Gastrocnemius medialis (tissue), 4 donors: ENCODE results near the gene RTEL1. TPM values are rescaled to one million over a fixed set of nuclear protein-coding genes. Genes with fewer than 3 reads are reported as not detected.

Experiments used
- ATAC-seq, 2 donors: fragments of 150-250 bp; one replicate each; pipeline ENCODE4 v1.9.1; 2016
- DNase-seq, 2 donors: peaks; one replicate each; pipeline ENCODE4 v3.0.0-alpha.2; 2019
- H3K27ac ChIP-seq, 4 donors: fragments of 200-600 bp; sonication (generic); 1 replicate in 1 of 4; 2 replicates in 3 of 4; pipeline ENCODE4 v1.5.1; 2016 to 2018; ENCODE audit warnings: mild to moderate bottlenecking in 2 of 4, moderate library complexity in 1 of 4
- H3K27me3 ChIP-seq, 3 donors: fragments of 200-600 bp; sonication (generic) in 2 of 3; 1 replicate in 1 of 3; 2 replicates in 2 of 3; pipeline versions ENCODE4 v1.5.1 to v1.6.0; 2016 to 2019; ENCODE audit warnings: mild to moderate bottlenecking in 1 of 3, moderate library complexity in 1 of 3
- H3K36me3 ChIP-seq, 2 donors: fragments of 200-600 bp; sonication (generic) in 1 of 2; one replicate each; pipeline ENCODE4 v1.5.1; 2017 to 2018
- H3K4me1 ChIP-seq, 2 donors: fragments of 200-600 bp; sonication (generic) in 1 of 2; one replicate each; pipeline ENCODE4 v1.5.1; 2016 to 2017; ENCODE audit warnings: mild to moderate bottlenecking in 2 of 2
- H3K4me3 ChIP-seq, 4 donors: fragments of 200-600 bp; sonication (generic) in 3 of 4; 1 replicate in 1 of 4; 2 replicates in 3 of 4; pipeline ENCODE4 v1.5.1; 2016 to 2019; ENCODE audit warnings: mild to moderate bottlenecking in 2 of 4
- H3K9me3 ChIP-seq, 3 donors: fragments of 200-600 bp; sonication (generic) in 2 of 3; 1 replicate in 1 of 3; 2 replicates in 2 of 3; pipeline ENCODE4 v1.5.1; 2016 to 2019
- POLR2A ChIP-seq, 2 donors: fragments of 450-650 bp; IDR thresholded peaks; one replicate each; pipeline ENCODE4 v1.6.1; 2017; ENCODE audit warnings: antibody characterized with exemption in 2 of 2, mild to moderate bottlenecking in 2 of 2, moderate library complexity in 2 of 2
- in situ Hi-C, 4 donors: fragments of 200-750 bp; cut with MboI; loops; one replicate each; pipeline versions ENCODE4 v1.15.0 to v1.8.0; 2017; ENCODE audit warnings: low sequenced_read_pairs in 4 of 4
- intact Hi-C: fragments of 100-400 bp; cut with DNase I; formaldehyde crosslinking; loops from one replicate; pipeline ENCODE4 v1.15.1; 2023; ENCODE audit warnings: low total_unique reads
- total RNA-seq, 4 donors: library from RNA; depleted of rRNA; stranded (reverse); fragments of >200 nt; gene quantifications; one replicate each; pipeline versions ENCODE4 v1.1.0 to v1.2.3, GENCODE V29; 2016
- TF ChIP-seq, protein P1 (sequence below), 5 experiments: fragments of 450-650 bp in 3 of 5; fragments of 200-600 bp in 2 of 5; sonication (generic) in 2 of 5; IDR thresholded peaks in 4 of 5; conservative IDR thresholded peaks in 1 of 5; 1 replicate in 4 of 5; 2 replicates in 1 of 5; pipeline ENCODE4 v1.5.1; 2016 to 2019; ENCODE audit warnings: antibody characterized with exemption in 5 of 5, mild to moderate bottlenecking in 3 of 5, moderate library complexity in 3 of 5

The RTEL1 gene
- total RNA-seq, 4 donors from 2014 or later, result 2.4 to 9.1 (median 6.0) TPM

GRCh38 chr20:63703471-63703975 lies 45.4 kb downstream of the RTEL1 start:
- DNase-seq (no peak), ATAC-seq (no peak)
- intact Hi-C loops, result no loop called here
- Histone ChIP-seq H3K9me3 (no peaks in the 10 kb centered on the region), H3K27me3 (no peaks in the 10 kb centered on the region), H3K27ac (no peak overlapping the region), H3K4me3 (no peak overlapping the region), H3K4me1 (peaks cover 21 to 24% of the 10 kb centered on the region in 2 donors), H3K36me3 (peaks cover 0 to 24% of the 10 kb centered on the region in 2 donors)
- in situ Hi-C loops, result no loop called here
- TF ChIP-seq, protein P1, sequence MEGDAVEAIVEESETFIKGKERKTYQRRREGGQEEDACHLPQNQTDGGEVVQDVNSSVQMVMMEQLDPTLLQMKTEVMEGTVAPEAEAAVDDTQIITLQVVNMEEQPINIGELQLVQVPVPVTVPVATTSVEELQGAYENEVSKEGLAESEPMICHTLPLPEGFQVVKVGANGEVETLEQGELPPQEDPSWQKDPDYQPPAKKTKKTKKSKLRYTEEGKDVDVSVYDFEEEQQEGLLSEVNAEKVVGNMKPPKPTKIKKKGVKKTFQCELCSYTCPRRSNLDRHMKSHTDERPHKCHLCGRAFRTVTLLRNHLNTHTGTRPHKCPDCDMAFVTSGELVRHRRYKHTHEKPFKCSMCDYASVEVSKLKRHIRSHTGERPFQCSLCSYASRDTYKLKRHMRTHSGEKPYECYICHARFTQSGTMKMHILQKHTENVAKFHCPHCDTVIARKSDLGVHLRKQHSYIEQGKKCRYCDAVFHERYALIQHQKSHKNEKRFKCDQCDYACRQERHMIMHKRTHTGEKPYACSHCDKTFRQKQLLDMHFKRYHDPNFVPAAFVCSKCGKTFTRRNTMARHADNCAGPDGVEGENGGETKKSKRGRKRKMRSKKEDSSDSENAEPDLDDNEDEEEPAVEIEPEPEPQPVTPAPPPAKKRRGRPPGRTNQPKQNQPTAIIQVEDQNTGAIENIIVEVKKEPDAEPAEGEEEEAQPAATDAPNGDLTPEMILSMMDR (IDR thresholded peaks at IDR 0.05 in 4 of 5, conservative IDR thresholded peaks at IDR 0.05 in 1 of 5), result no peak
- no peak for TF ChIP-seq POLR2A (IDR thresholded peaks at IDR 0.05)

GRCh38 chr20:63703976-63704748 lies 46.0 kb downstream of the RTEL1 start:
- DNase-seq (no peak), ATAC-seq (no peak)
- H3K36me3 ChIP-seq, result peaks cover 0 to 25% of the 10 kb centered on the region in 2 donors
- H3K4me3 ChIP-seq, result no peak overlapping the region
- peaks cover 15 to 24% of the 10 kb centered on the region in 2 donors for H3K4me1 ChIP-seq
- no peak overlapping the region for H3K27ac ChIP-seq
- no peaks in the 10 kb centered on the region for H3K27me3 ChIP-seq
- no peaks in the 10 kb centered on the region for H3K9me3 ChIP-seq
- TF ChIP-seq POLR2A (IDR thresholded peaks at IDR 0.05), result no peak
- TF ChIP-seq, protein P1 (IDR thresholded peaks at IDR 0.05 in 4 of 5, conservative IDR thresholded peaks at IDR 0.05 in 1 of 5), result no peak
- in situ Hi-C loops (no loop called here), intact Hi-C loops (no loop called here)

DNA sequence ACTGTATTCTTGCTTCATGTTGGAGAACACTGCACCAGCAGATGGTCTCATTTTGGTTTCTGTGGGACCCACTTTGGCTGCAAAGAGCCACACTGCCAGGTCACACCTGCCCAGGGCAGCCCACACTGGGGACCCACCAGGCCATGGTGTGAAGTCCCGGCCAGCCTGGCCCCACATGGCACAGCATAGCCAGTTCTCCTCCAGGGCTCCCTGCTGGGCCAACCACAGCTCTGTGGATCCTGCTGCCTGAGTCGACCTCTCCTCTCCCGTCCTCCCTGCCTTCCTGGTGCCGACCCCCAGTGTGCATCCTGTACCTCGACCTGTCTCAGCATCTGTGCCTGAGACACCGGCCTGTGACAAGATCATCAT lies 46.6 kb downstream of the RTEL1 start:
- no peak for ATAC-seq
- Histone ChIP-seq H3K27ac (no peak overlapping the region), H3K4me3 (no peak overlapping the region), H3K9me3 (no peaks in the 10 kb centered on the region), H3K4me1 (peaks cover 11 to 23% of the 10 kb centered on the region in 2 donors), H3K27me3 (no peaks in the 10 kb centered on the region), H3K36me3 (peaks cover 0 to 31% of the 10 kb centered on the region in 2 donors)
- DNase-seq, result no peak
- TF ChIP-seq, protein P1 (IDR thresholded peaks at IDR 0.05 in 4 of 5, conservative IDR thresholded peaks at IDR 0.05 in 1 of 5), result no peak
- no peak for TF ChIP-seq POLR2A (IDR thresholded peaks at IDR 0.05)
- in situ Hi-C loops (no loop called here), intact Hi-C loops (no loop called here)

- Histone ChIP-seq H3K4me3 (no peak overlapping the region), H3K27ac (peak overlapping the region in 2 of 4 donors; percentile 80 to 91), H3K27me3 (no peaks in the 10 kb centered on the region), H3K9me3 (no peaks in the 10 kb centered on the region), H3K4me1 (peaks cover 11 to 23% of the 10 kb centered on the region in 2 donors), H3K36me3 (peaks cover 0 to 32% of the 10 kb centered on the region in 2 donors)
- ATAC-seq (no peak), DNase-seq (no peak)
- intact Hi-C loops (no loop called here), in situ Hi-C loops (no loop called here)
- TF ChIP-seq, protein P1 (IDR thresholded peaks at IDR 0.05 in 4 of 5, conservative IDR thresholded peaks at IDR 0.05 in 1 of 5), result no peak
- TF ChIP-seq POLR2A (IDR thresholded peaks at IDR 0.05), result no peak
Observed at GRCh38 chr20:63705232-63706026, 47.3 kb downstream of the RTEL1 start.
